Hepatocyte (in vitro differentiated cells): ENCODE data around the gene WT1.

ENCODE experiments used
- EZH2 ChIP-seq: fragments of 200-600 bp; sonication (generic); IDR thresholded peaks from 2 replicates; pipeline ENCODE4 v1.6.1; 2016; ENCODE audit warnings: antibody characterized with exemption, mild to moderate bottlenecking, borderline replicate concordance
- EZH2phosphoT487 ChIP-seq: fragments of 200-600 bp; sonication (generic); IDR thresholded peaks from one replicate; pipeline ENCODE4 v1.6.1; 2018; ENCODE audit warnings: antibody characterized with exemption, mild to moderate bottlenecking, low read depth, moderate library complexity; ENCODE audit not compliant: unreplicated experiment, severe bottlenecking
- TF ChIP-seq, protein P1 (sequence below): fragments of 200-600 bp; sonication (generic); IDR thresholded peaks from 2 replicates; pipeline ENCODE4 v1.5.1; 2016; ENCODE audit warnings: antibody characterized with exemption, mild to moderate bottlenecking; ENCODE audit not compliant: poor library complexity

DNA sequence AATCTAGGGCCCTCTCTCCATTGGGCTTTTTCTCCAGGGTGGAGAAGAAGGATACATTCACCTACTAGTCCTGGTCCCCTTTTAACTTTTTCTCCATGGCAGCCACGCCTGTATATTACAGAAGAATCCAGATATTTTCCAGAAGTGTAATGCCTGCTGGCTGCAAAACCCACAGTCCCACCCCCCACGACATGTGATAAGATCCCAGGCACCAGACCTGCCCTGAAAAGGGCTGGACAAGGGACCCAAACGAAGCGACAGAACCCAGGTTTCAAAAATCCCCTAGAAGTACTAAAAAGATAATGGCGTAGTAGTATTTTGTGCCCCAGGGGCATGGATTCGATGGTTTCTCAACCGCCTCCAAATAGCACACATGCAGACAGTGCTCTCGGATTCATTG lies 2.8 kb downstream of the WT1 start:
- TF ChIP-seq, protein P1, sequence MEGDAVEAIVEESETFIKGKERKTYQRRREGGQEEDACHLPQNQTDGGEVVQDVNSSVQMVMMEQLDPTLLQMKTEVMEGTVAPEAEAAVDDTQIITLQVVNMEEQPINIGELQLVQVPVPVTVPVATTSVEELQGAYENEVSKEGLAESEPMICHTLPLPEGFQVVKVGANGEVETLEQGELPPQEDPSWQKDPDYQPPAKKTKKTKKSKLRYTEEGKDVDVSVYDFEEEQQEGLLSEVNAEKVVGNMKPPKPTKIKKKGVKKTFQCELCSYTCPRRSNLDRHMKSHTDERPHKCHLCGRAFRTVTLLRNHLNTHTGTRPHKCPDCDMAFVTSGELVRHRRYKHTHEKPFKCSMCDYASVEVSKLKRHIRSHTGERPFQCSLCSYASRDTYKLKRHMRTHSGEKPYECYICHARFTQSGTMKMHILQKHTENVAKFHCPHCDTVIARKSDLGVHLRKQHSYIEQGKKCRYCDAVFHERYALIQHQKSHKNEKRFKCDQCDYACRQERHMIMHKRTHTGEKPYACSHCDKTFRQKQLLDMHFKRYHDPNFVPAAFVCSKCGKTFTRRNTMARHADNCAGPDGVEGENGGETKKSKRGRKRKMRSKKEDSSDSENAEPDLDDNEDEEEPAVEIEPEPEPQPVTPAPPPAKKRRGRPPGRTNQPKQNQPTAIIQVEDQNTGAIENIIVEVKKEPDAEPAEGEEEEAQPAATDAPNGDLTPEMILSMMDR: no peak
- TF ChIP-seq EZH2 (no peak), EZH2phosphoT487 (no peak)
